Tibial nerve (tissue), 4 donors: Measurements from ENCODE around the gene SPATA32. TPM values are rescaled to one million over a fixed set of nuclear protein-coding genes. Genes with fewer than 3 reads are reported as not detected.
A peak's percentile ranks its signal among the peaks of the same experiment; 100 is the strongest.

Experiments
- DNase-seq, 2 donors: peaks; one replicate each; pipeline ENCODE4 v3.0.0-alpha.2; 2019; ENCODE audit warnings: low spot score in 2 of 2
- H3K27ac ChIP-seq, 4 donors: fragments of 200-600 bp; sonication (generic) in 3 of 4; one replicate each; pipeline ENCODE4 v1.5.1; 2017 to 2019; ENCODE audit warnings: mild to moderate bottlenecking in 1 of 4
- H3K27me3 ChIP-seq, 2 donors: fragments of 200-600 bp; sonication (generic) in 1 of 2; one replicate each; pipeline versions ENCODE4 v1.5.1 to v1.6.0; 2017 to 2019
- H3K36me3 ChIP-seq, 3 donors: fragments of 200-600 bp; sonication (generic); one replicate each; pipeline ENCODE4 v1.5.1; 2018 to 2019
- H3K4me1 ChIP-seq, 4 donors: fragments of 200-600 bp; sonication (generic) in 3 of 4; one replicate each; pipeline ENCODE4 v1.5.1; 2017 to 2019
- H3K4me3 ChIP-seq, 4 donors: fragments of 200-600 bp; sonication (generic) in 3 of 4; one replicate each; pipeline ENCODE4 v1.5.1; 2017 to 2019; ENCODE audit warnings: mild to moderate bottlenecking in 1 of 4, moderate library complexity in 1 of 4
- H3K9me3 ChIP-seq, 4 donors: fragments of 200-600 bp; sonication (generic) in 3 of 4; one replicate each; pipeline ENCODE4 v1.5.1; 2017 to 2019
- EP300 ChIP-seq, 2 donors: sonication (generic); formaldehyde crosslinking; IDR thresholded peaks; one replicate each; pipeline ENCODE4 v1.6.1; 2017; ENCODE audit warnings: antibody characterized with exemption in 2 of 2, mild to moderate bottlenecking in 1 of 2
- POLR2A ChIP-seq, 2 donors: fragments of 450-650 bp; IDR thresholded peaks; one replicate each; pipeline ENCODE4 v1.6.1; 2017; ENCODE audit warnings: antibody characterized with exemption in 2 of 2, mild to moderate bottlenecking in 2 of 2, moderate library complexity in 2 of 2
- WGBS, 2 donors: methylation state at CpG; one replicate each; pipeline ENCODE4 v1.1.5; 2018; 5-methylcytosine and 5-hydroxymethylcytosine counted together
- total RNA-seq, 4 donors: library from RNA; depleted of rRNA; stranded (reverse); fragments of >200 nt; gene quantifications; one replicate each; pipeline ENCODE4 v1.1.0, GENCODE V29; 2016
- TF ChIP-seq, protein P1 (sequence below), 5 experiments: fragments of 200-600 bp in 3 of 5; fragments of 450-650 bp in 2 of 5; sonication (generic) in 3 of 5; IDR thresholded peaks; one replicate each; pipeline ENCODE4 v1.5.1; 2016 to 2019; ENCODE audit warnings: antibody characterized with exemption in 5 of 5, mild to moderate bottlenecking in 3 of 5, moderate library complexity in 2 of 5

The SPATA32 gene
- total RNA-seq, 4 donors from 2014 or later, result not detected

DNA sequence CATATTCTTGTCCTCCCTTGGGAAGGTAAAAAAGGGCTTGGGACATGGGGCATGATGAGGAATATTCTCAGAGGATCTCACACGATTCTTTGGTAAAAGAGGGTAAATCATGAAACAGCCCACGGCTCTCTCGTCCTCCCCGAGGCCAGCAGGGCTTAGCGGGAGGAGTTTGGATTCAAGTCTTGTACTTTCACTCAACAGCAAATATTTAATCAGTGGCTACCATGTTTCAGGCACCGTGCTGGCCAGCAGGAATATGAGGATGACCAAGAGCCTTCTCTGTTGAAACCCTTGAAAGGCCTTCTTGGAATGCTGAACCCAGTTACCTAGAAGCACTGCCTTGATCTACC, 46.1 kb upstream of the SPATA32 start:
- TF ChIP-seq EP300 (IDR thresholded peaks at IDR 0.05) (no peak), POLR2A (IDR thresholded peaks at IDR 0.05) (no peak)
- TF ChIP-seq, protein P1, sequence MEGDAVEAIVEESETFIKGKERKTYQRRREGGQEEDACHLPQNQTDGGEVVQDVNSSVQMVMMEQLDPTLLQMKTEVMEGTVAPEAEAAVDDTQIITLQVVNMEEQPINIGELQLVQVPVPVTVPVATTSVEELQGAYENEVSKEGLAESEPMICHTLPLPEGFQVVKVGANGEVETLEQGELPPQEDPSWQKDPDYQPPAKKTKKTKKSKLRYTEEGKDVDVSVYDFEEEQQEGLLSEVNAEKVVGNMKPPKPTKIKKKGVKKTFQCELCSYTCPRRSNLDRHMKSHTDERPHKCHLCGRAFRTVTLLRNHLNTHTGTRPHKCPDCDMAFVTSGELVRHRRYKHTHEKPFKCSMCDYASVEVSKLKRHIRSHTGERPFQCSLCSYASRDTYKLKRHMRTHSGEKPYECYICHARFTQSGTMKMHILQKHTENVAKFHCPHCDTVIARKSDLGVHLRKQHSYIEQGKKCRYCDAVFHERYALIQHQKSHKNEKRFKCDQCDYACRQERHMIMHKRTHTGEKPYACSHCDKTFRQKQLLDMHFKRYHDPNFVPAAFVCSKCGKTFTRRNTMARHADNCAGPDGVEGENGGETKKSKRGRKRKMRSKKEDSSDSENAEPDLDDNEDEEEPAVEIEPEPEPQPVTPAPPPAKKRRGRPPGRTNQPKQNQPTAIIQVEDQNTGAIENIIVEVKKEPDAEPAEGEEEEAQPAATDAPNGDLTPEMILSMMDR (IDR thresholded peaks at IDR 0.05), result no peak
- no peaks in the 10 kb centered on the region for H3K27me3 ChIP-seq
- H3K4me1 ChIP-seq, result peaks cover 2 to 82% (median 71%) of the 10 kb centered on the region in 4 donors
- H3K4me3 ChIP-seq, result no peak overlapping the region
- DNase-seq, result no peak
- 61 to 71% methylated on average over 6 of the region's 6 CpGs for WGBS, 2 donors
- H3K36me3 ChIP-seq, result no peaks in the 10 kb centered on the region
- H3K9me3 ChIP-seq, result no peaks in the 10 kb centered on the region
- H3K27ac ChIP-seq, result peak overlapping the region; percentile 70 to 93 (median 84)

DNA sequence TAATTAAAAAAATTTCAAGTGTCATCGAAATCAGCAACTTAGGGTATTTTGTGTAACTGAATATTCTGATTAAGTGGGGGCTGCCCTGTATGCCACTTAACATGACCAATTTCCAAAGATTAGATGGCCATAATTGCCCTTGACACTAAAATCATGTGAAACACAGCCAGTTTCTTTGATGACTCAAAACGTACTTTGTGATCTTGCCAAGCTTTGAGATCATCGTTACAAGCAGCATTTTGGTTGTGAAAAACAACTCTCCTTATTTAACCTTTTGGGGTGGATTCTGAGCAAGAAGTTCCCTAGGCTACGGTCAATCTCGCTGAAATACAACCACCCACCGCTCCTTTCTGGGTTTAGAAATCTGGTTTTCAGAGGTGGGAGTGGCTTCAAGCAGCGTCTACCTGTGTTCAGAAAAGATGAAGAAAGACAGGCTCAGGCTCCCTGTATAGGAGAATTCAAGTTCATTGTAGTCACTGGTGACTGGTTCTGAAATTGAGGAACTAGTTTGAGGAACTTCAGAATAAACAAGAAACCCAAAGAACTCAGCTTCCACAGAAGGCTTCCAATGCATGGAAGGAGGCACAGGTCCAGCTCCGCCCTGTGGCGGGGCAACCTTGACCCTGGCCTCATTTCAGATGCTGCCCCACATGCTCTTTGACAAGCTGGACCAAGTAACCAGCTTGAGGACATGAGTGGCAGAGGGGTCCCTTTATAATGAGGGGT, 45.6 kb upstream of the SPATA32 start:
- Histone ChIP-seq H3K4me1 (peaks cover 2 to 82% (median 70%) of the 10 kb centered on the region in 4 donors), H3K27me3 (no peaks in the 10 kb centered on the region), H3K4me3 (no peak overlapping the region), H3K9me3 (no peaks in the 10 kb centered on the region), H3K36me3 (no peaks in the 10 kb centered on the region), H3K27ac (peak overlapping the region; percentile 70 to 93 (median 84))
- DNase-seq, result peak in 1 of 2 donors; percentile 77
- WGBS, 2 donors, result 23 to 30% methylated on average over 9 of the region's 9 CpGs
- TF ChIP-seq EP300 (IDR thresholded peaks at IDR 0.05), result peak; percentile 20 to 88
- no peak for TF ChIP-seq POLR2A (IDR thresholded peaks at IDR 0.05)
- TF ChIP-seq, protein P1 (IDR thresholded peaks at IDR 0.05), result peak in 1 of 5 experiments; percentile 8

DNA sequence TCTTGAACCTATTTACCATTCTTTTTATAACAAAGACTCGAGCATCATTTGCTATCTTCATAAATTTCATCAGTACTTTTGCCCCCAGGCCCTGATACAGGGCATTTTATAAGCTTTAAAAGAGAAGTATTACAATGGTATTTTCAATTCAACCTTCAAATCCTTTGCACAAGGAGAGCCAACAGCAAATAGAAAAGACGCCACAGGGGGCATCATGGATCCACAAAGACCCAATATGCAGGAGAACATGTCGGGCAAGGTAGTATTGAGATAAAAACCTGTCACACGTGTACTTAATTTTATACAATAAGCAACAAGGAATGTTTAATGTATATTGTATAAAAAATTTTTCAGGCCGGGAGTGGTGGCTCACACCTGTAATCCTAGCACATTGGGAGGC, 44.7 kb upstream of the SPATA32 start:
- TF ChIP-seq POLR2A (IDR thresholded peaks at IDR 0.05) (no peak), EP300 (IDR thresholded peaks at IDR 0.05) (no peak)
- TF ChIP-seq, protein P1 (IDR thresholded peaks at IDR 0.05), result no peak
- H3K4me3 ChIP-seq, result no peak overlapping the region
- peak overlapping the region; percentile 70 to 93 (median 84) for H3K27ac ChIP-seq
- WGBS, 2 donors, result 77 to 81% methylated on average over 5 of the region's 5 CpGs
- no peaks in the 10 kb centered on the region for H3K36me3 ChIP-seq
- H3K4me1 ChIP-seq, result peaks cover 2 to 82% (median 70%) of the 10 kb centered on the region in 4 donors
- H3K9me3 ChIP-seq, result no peaks in the 10 kb centered on the region
- no peak for DNase-seq
- no peaks in the 10 kb centered on the region for H3K27me3 ChIP-seq

DNA sequence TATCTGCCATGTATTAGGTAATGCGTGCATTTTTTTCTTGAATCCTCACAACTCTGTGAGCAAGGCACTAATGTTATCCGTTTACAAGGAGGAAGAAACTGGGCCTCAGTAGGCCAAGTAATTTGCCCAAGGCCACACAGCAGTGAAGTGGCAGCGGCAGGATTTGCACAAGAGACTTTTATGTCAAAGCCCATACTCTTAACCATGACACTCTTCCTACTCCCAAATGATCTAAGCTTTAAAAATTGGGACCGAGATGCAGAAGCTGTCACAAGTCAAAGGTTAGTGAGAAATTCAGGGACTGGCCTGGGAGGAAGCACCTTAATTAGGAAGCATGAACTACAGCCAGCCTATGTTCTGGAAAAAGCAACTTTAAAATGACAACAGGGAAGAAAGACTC, 44.2 kb upstream of the SPATA32 start:
- no peak for DNase-seq
- H3K4me3 ChIP-seq, result no peak overlapping the region
- H3K4me1 ChIP-seq, result peaks cover 2 to 77% (median 65%) of the 10 kb centered on the region in 4 donors
- no peaks in the 10 kb centered on the region for H3K9me3 ChIP-seq
- no peaks in the 10 kb centered on the region for H3K27me3 ChIP-seq
- peak overlapping the region in 3 of 4 donors; percentile 77 to 93 (median 90) for H3K27ac ChIP-seq
- WGBS, 2 donors, result 46 to 59% methylated on average over 4 of the region's 4 CpGs
- TF ChIP-seq EP300 (IDR thresholded peaks at IDR 0.05) (no peak), POLR2A (IDR thresholded peaks at IDR 0.05) (no peak)
- TF ChIP-seq, protein P1 (IDR thresholded peaks at IDR 0.05), result no peak
- H3K36me3 ChIP-seq, result no peaks in the 10 kb centered on the region

DNA sequence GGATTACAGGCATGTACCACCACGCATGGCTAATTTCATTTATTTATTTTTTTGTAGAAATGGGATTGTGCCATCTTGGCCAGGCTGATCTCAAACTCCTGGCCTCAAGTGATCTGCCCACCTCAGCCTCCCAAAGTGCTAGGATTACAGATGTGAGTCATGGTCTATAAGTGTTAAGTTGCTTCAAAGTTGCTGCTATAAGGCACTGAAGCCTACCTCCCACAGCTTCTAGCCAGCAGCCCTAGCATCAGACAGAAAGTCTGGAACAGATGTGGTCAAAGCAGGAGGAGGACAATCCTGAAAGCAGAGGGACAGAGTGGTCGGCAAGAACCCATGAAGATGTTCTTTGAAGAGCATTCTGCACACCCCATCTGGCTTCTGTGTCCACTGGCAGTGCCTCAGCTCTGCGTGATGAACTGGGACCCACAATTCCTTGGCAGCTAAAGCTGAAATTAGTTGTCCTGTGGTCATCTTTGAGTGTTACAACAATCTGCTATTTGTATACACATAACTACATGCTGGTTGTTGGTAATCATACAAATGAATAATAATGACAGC, 43.7 kb upstream of the SPATA32 start:
- no peak for TF ChIP-seq EP300 (IDR thresholded peaks at IDR 0.05)
- TF ChIP-seq, protein P1 (IDR thresholded peaks at IDR 0.05), result no peak
- no peak for TF ChIP-seq POLR2A (IDR thresholded peaks at IDR 0.05)
- no peaks in the 10 kb centered on the region for H3K27me3 ChIP-seq
- no peak for DNase-seq
- no peak overlapping the region for H3K4me3 ChIP-seq
- 55 to 59% methylated on average over 3 of the region's 3 CpGs for WGBS, 2 donors
- peak overlapping the region in 3 of 4 donors; percentile 77 to 93 (median 90) for H3K27ac ChIP-seq
- H3K9me3 ChIP-seq, result no peaks in the 10 kb centered on the region
- H3K36me3 ChIP-seq, result no peaks in the 10 kb centered on the region
- H3K4me1 ChIP-seq, result peaks cover 2 to 76% (median 61%) of the 10 kb centered on the region in 4 donors
